Tibial nerve (tissue), 4 donors: Measurements from ENCODE around the gene DCAF6. TPM values are rescaled to one million over a fixed set of nuclear protein-coding genes. Genes with fewer than 3 reads are reported as not detected.

ENCODE experiments used
- DNase-seq, 2 donors: peaks; one replicate each; pipeline ENCODE4 v3.0.0-alpha.2; 2019; ENCODE audit warnings: low spot score in 2 of 2
- H3K27ac ChIP-seq, 4 donors: fragments of 200-600 bp; sonication (generic) in 3 of 4; one replicate each; pipeline ENCODE4 v1.5.1; 2017 to 2019; ENCODE audit warnings: mild to moderate bottlenecking in 1 of 4
- H3K27me3 ChIP-seq, 2 donors: fragments of 200-600 bp; sonication (generic) in 1 of 2; one replicate each; pipeline versions ENCODE4 v1.5.1 to v1.6.0; 2017 to 2019
- H3K36me3 ChIP-seq, 3 donors: fragments of 200-600 bp; sonication (generic); one replicate each; pipeline ENCODE4 v1.5.1; 2018 to 2019
- H3K4me1 ChIP-seq, 4 donors: fragments of 200-600 bp; sonication (generic) in 3 of 4; one replicate each; pipeline ENCODE4 v1.5.1; 2017 to 2019
- H3K4me3 ChIP-seq, 4 donors: fragments of 200-600 bp; sonication (generic) in 3 of 4; one replicate each; pipeline ENCODE4 v1.5.1; 2017 to 2019; ENCODE audit warnings: mild to moderate bottlenecking in 1 of 4, moderate library complexity in 1 of 4
- H3K9me3 ChIP-seq, 4 donors: fragments of 200-600 bp; sonication (generic) in 3 of 4; one replicate each; pipeline ENCODE4 v1.5.1; 2017 to 2019
- CTCF ChIP-seq, 5 experiments: fragments of 200-600 bp in 3 of 5; fragments of 450-650 bp in 2 of 5; sonication (generic) in 3 of 5; IDR thresholded peaks; one replicate each; pipeline ENCODE4 v1.5.1; 2016 to 2019; ENCODE audit warnings: antibody characterized with exemption in 5 of 5, mild to moderate bottlenecking in 3 of 5, moderate library complexity in 2 of 5
- EP300 ChIP-seq, 2 donors: sonication (generic); formaldehyde crosslinking; IDR thresholded peaks; one replicate each; pipeline ENCODE4 v1.6.1; 2017; ENCODE audit warnings: antibody characterized with exemption in 2 of 2, mild to moderate bottlenecking in 1 of 2
- POLR2A ChIP-seq, 2 donors: fragments of 450-650 bp; IDR thresholded peaks; one replicate each; pipeline ENCODE4 v1.6.1; 2017; ENCODE audit warnings: antibody characterized with exemption in 2 of 2, mild to moderate bottlenecking in 2 of 2, moderate library complexity in 2 of 2
- WGBS, 2 donors: methylation state at CpG; one replicate each; pipeline ENCODE4 v1.1.5; 2018; 5-methylcytosine and 5-hydroxymethylcytosine counted together
- total RNA-seq, 4 donors: library from RNA; depleted of rRNA; stranded (reverse); fragments of >200 nt; gene quantifications; one replicate each; pipeline ENCODE4 v1.1.0, GENCODE V29; 2016

The DCAF6 gene
- total RNA-seq, 4 donors from 2014 or later: 75.7 to 118 (median 77.4) TPM

DNA sequence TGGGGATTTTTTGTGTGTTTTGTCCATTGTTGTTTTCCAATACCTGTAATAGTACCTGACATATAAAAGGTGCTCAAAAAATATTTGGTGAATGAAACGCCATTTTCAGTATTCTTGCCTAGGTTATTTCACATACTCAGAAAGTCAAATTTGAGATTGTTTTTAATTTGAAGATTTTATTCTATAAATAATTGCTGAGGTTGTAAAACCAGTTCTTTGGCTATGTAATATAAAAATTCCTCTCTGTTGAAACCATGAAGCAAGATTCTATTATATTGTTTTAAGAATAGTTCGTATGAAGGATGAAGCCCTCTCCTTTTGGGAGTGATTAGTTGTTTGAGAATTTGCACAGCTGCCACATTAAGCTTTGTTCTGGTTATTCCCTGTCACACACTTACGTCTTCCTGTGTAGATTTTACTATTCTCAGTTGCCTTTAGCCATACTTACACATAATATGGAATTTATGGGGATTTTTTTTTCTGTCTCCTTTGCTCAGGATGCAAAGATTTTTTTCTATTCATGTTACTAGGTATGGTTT is 60.6 kb downstream of the DCAF6 start:
- no peak overlapping the region for H3K27ac ChIP-seq
- no peaks in the 10 kb centered on the region for H3K27me3 ChIP-seq
- peaks cover 0 to 33% (median 0%) of the 10 kb centered on the region in 3 donors for H3K36me3 ChIP-seq
- DNase-seq: no peak
- H3K9me3 ChIP-seq: no peaks in the 10 kb centered on the region
- no peak overlapping the region for H3K4me3 ChIP-seq
- 80 to 82% methylated on average over 3 of the region's 3 CpGs for WGBS, 2 donors
- TF ChIP-seq EP300 (IDR thresholded peaks at IDR 0.05) (no peak), CTCF (IDR thresholded peaks at IDR 0.05) (no peak)
- no peaks in the 10 kb centered on the region for H3K4me1 ChIP-seq

DNA sequence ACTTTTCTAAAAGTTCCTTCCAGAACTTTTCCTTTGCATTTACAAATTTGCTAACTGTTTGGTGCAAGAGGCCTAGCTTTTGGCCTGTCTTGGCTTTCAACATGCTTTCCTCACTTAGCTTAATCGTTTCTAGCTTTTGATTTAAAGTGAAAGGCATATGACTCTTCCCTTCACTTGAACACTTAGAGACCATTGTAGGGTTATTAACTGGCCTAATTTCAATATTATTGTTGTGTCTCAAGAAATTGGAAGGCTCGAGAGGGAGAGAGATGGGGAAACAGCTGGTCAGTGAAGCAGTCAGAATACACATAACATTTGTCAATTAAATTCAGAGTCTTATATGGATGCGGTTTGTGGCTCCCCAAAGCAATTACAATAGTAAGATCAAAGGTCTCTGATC is 63.4 kb downstream of the DCAF6 start:
- Histone ChIP-seq H3K27ac (no peak overlapping the region), H3K9me3 (no peaks in the 10 kb centered on the region), H3K4me1 (no peaks in the 10 kb centered on the region), H3K36me3 (peaks cover 0 to 21% (median 0%) of the 10 kb centered on the region in 3 donors), H3K4me3 (no peak overlapping the region), H3K27me3 (no peaks in the 10 kb centered on the region)
- no peak for DNase-seq
- TF ChIP-seq EP300 (IDR thresholded peaks at IDR 0.05) (no peak), CTCF (IDR thresholded peaks at IDR 0.05) (no peak), POLR2A (IDR thresholded peaks at IDR 0.05) (no peak)
- WGBS, 2 donors: 48 to 59% methylated on average over 3 of the region's 3 CpGs

DNA sequence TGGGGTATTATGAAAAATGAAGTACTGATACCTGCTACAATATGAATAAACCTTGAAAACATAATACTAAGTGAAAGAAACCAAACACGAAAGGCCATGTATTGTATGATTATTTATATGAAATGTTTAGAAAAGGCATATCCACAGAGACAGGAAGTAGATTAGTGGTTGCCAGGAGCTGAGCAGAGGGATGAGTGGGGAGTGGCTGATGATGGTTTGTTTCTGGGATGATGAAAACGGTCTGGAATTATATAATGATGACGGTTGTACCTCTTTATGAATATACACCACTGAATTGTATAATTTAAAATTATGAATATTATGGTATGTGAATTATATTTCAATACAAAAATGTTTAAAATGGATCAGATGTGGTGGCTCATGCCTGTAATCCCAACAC is 64.2 kb downstream of the DCAF6 start:
- no peaks in the 10 kb centered on the region for H3K4me1 ChIP-seq
- TF ChIP-seq POLR2A (IDR thresholded peaks at IDR 0.05) (no peak), EP300 (IDR thresholded peaks at IDR 0.05) (no peak), CTCF (IDR thresholded peaks at IDR 0.05) (no peak)
- peaks cover 0 to 21% (median 0%) of the 10 kb centered on the region in 3 donors for H3K36me3 ChIP-seq
- DNase-seq: no peak
- no peak overlapping the region for H3K4me3 ChIP-seq
- no peaks in the 10 kb centered on the region for H3K9me3 ChIP-seq
- 92 to 95% methylated on average over 3 of the region's 3 CpGs for WGBS, 2 donors
- H3K27ac ChIP-seq: no peak overlapping the region
- H3K27me3 ChIP-seq: no peaks in the 10 kb centered on the region

- peaks cover 0 to 20% (median 0%) of the 10 kb centered on the region in 3 donors for H3K36me3 ChIP-seq
- TF ChIP-seq POLR2A (IDR thresholded peaks at IDR 0.05) (no peak), CTCF (IDR thresholded peaks at IDR 0.05) (no peak)
- WGBS, 2 donors: 98 to 100% methylated on average over 1 of the region's 1 CpG
Observed at GRCh38 chr1:168001213-168001612, 64.7 kb downstream of the DCAF6 start.

DNA sequence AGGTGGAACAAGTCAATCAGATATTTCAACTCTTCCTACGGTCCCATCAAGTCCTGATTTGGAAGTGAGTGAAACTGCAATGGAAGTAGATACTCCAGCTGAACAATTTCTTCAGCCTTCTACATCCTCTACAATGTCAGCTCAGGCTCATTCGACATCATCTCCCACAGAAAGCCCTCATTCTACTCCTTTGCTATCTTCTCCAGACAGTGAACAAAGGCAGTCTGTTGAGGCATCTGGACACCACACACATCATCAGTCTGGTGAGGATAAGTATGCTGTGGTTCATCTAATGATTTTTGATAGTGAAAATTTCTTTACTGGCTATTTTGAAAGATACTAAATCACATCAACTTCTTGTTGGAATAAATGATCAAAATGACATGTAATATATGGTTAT is 68.0 kb downstream of the DCAF6 start:
- no peak for DNase-seq
- no peak overlapping the region for H3K27ac ChIP-seq
- no peaks in the 10 kb centered on the region for H3K9me3 ChIP-seq
- H3K36me3 ChIP-seq: peaks cover 0 to 36% (median 0%) of the 10 kb centered on the region in 3 donors
- no peaks in the 10 kb centered on the region for H3K27me3 ChIP-seq
- no peak for TF ChIP-seq EP300 (IDR thresholded peaks at IDR 0.05)
- TF ChIP-seq CTCF (IDR thresholded peaks at IDR 0.05): no peak
- no peak for TF ChIP-seq POLR2A (IDR thresholded peaks at IDR 0.05)
- H3K4me1 ChIP-seq: no peaks in the 10 kb centered on the region
- no peak overlapping the region for H3K4me3 ChIP-seq
- WGBS, 2 donors: 63 to 75% methylated on average over 2 of the region's 2 CpGs

More at GRCh38 chr1:168001213-168001612, 64.7 kb downstream of the DCAF6 start:
- no peaks in the 10 kb centered on the region for H3K9me3 ChIP-seq
- DNase-seq: no peak
- no peak overlapping the region for H3K27ac ChIP-seq
- no peaks in the 10 kb centered on the region for H3K4me1 ChIP-seq
- no peaks in the 10 kb centered on the region for H3K27me3 ChIP-seq
- no peak overlapping the region for H3K4me3 ChIP-seq
